ENCODE measurements around the gene CRIP3. TPM values are rescaled to one million over a fixed set of nuclear protein-coding genes. Genes with fewer than 3 reads are reported as not detected.

The CRIP3 gene
- total and polyA plus RNA-seq, 2 of the 13 experiments (the other 11 are each of a cell fraction or from before 2014, with no cell fraction given) = 6.3 to 9.3 TPM

DNA sequence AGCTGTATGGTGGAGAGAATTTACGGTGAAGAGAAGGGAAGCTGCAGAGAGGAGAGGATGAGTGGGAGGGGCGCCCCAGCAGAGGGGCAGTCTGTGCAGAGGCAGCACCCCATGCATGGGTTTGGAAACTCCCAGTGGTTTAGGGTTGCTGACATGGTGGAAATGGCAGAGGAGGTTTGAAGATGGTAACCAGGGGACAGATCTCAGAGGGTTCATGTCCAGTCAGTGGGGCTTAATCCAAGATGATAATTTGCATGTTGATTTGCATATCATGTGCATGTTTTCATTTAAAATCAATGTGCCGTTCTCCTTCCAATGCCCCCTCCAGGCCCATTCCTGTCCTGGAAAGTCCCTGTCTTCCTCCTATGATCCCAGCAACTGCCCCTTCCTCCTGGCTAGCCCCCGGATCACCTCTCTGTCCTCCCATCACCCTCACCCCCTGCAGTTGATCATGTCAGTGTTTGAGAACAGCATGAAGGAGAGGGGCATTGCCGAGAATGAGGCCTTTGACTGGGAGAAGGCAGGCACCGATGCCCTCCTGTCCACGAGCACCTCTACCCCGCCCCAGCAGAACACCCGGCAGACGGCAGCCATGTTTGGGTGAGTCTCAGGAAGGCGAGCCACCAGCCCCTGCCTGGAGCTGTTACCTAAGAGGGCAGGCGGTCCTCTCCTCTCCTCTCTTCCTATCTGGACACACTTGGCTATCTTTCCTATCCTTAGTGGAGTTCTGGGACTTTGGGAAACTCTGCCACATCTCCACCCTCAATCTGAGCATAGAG is 51.1 kb downstream of the CRIP3 start:
- intact Hi-C loops (cut with micrococcal nuclease; ENCODE audit: unreplicated experiment) = no loop called here
- H3K4me1 ChIP-seq (ENCODE audit: insufficient read depth, low read length) = peaks cover 47% of the 10 kb centered on the region
- CTCF ChIA-PET (ENCODE audit: low intra/inter-chr PET ratio, low total read pairs) = no interaction called here
- ATAC-seq (peak; percentile 15; the same call in 2 of the 3 replicates), FAIRE-seq (no peak), DNase-seq (ENCODE audit: low spot score) (no peak)
- no peaks in the 10 kb centered on the region for H3K79me2 ChIP-seq (ENCODE audit: insufficient read depth, low read length)
- no peaks in the 10 kb centered on the region for H4K20me1 ChIP-seq (ENCODE audit: insufficient read depth, low read length)
- peak overlapping the region; percentile 73 for H3K4me2 ChIP-seq (ENCODE audit: low read depth, low read length)
- H3K4me3 ChIP-seq (replicated peaks in 1 of 3; ENCODE audit: insufficient read depth in 1 of 3, low read depth in 2 of 3, low read length in 3 of 3) = peak overlapping the region in 2 of 3 experiments; percentile 17 to 58; a peak in 3 of 6 replicates
- peaks cover 12 to 54% of the 10 kb centered on the region in 2 experiments for H3K27me3 ChIP-seq (ENCODE audit: control insufficient read depth in 1 of 2, insufficient read depth in 2 of 2, low read length in 2 of 2)
- H2AFZ ChIP-seq (ENCODE audit: low read length) = peak overlapping the region; percentile 42
- H3K27ac ChIP-seq (ENCODE audit: extremely low read length, insufficient read depth, low read length) = no peak overlapping the region
- 16% methylated on average over 12 of the region's 12 CpGs for WGBS (ENCODE audit: low lambda C conversion rate)
- no peaks in the 10 kb centered on the region for H3K36me3 ChIP-seq (replicated peaks in 1 of 2; ENCODE audit: control insufficient read depth in 1 of 2, insufficient read depth in 2 of 2, low read length in 2 of 2)
- H3K9ac ChIP-seq (ENCODE audit: insufficient read depth, low read depth, low read length) = no peak overlapping the region
- BruUV-seq (replicated peaks) = no TSS peak
- no peaks in the 10 kb centered on the region for H3K9me3 ChIP-seq (ENCODE audit: low read length)
- in situ Hi-C loops (cut with HindIII; ENCODE audit: extremely low pct_ligation_motif_present, low pct_unique_long_range_greater_than_20kb) = no loop called here
- POLR2A ChIA-PET = interaction anchor here (0.6 to 1.3 kb wide), 4 partner anchors 10 to 870 kb away, joined by 3 to 4 read pairs (median 4); partner anchors contain the start of gene TMEM63B
- no peak for TF ChIP-seq ZNF839 (CRISPR knock-in tag; IDR thresholded peaks at IDR 0.05; ENCODE audit: borderline replicate concordance)
- TF ChIP-seq ZNF749 (CRISPR knock-in tag; IDR thresholded peaks at IDR 0.05; ENCODE audit: borderline replicate concordance) = no peak
- TF ChIP-seq NFIC (IDR thresholded peaks at IDR 0.05; ENCODE audit: low read length) = no peak
- no peak for TF ChIP-seq TBL1XR1 (IDR thresholded peaks at IDR 0.05; ENCODE audit: borderline replicate concordance, low read length, partially characterized antibody)
- TF ChIP-seq MATR3 (CRISPR knock-in tag; IDR thresholded peaks at IDR 0.05) = no peak
- no peak for TF ChIP-seq ZC3H4 (CRISPR knock-in tag; IDR thresholded peaks at IDR 0.05; ENCODE audit: borderline replicate concordance)
- TF ChIP-seq, protein P1, sequence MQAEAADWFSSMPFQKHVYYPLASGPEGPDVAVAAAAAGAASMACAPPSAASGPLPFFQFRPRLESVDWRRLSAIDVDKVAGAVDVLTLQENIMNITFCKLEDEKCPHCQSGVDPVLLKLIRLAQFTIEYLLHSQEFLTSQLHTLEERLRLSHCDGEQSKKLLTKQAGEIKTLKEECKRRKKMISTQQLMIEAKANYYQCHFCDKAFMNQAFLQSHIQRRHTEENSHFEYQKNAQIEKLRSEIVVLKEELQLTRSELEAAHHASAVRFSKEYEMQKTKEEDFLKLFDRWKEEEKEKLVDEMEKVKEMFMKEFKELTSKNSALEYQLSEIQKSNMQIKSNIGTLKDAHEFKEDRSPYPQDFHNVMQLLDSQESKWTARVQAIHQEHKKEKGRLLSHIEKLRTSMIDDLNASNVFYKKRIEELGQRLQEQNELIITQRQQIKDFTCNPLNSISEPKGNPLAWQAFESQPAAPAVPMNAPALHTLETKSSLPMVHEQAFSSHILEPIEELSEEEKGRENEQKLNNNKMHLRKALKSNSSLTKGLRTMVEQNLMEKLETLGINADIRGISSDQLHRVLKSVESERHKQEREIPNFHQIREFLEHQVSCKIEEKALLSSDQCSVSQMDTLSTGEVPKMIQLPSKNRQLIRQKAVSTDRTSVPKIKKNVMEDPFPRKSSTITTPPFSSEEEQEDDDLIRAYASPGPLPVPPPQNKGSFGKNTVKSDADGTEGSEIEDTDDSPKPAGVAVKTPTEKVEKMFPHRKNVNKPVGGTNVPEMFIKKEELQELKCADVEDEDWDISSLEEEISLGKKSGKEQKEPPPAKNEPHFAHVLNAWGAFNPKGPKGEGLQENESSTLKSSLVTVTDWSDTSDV (CRISPR knock-in tag; IDR thresholded peaks at IDR 0.05) = no peak
- 0 out of 2 replicates have a peak, but pooled peaks have one; percentile 24 for TF ChIP-seq GMEB1 (CRISPR knock-in tag; IDR thresholded peaks at IDR 0.05; ENCODE audit: borderline replicate concordance)
- TF ChIP-seq ZFP90 (CRISPR knock-in tag; IDR thresholded peaks at IDR 0.05; ENCODE audit: borderline replicate concordance) = no peak
- TF ChIP-seq, protein P2, sequence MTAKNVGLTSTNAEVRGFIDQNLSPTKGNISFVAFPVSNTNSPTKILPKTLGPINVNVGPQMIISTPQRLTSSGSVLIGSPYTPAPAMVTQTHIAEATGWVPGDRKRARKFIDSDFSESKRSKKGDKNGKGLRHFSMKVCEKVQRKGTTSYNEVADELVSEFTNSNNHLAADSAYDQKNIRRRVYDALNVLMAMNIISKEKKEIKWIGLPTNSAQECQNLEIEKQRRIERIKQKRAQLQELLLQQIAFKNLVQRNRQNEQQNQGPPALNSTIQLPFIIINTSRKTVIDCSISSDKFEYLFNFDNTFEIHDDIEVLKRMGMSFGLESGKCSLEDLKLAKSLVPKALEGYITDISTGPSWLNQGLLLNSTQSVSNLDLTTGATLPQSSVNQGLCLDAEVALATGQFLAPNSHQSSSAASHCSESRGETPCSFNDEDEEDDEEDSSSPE (CRISPR knock-in tag; IDR thresholded peaks at IDR 0.05) = no peak
- no peak for TF ChIP-seq HIC2 (CRISPR knock-in tag; IDR thresholded peaks at IDR 0.05; ENCODE audit: low read depth)
- TF ChIP-seq ZNF124 (CRISPR knock-in tag; IDR thresholded peaks at IDR 0.05) = no peak
- no peak for TF ChIP-seq ZBTB39 (CRISPR knock-in tag; IDR thresholded peaks at IDR 0.05)
